HG03066 (cell line): Measurements from ENCODE around the gene CRAT.
A peak's percentile ranks its signal among the peaks of the same experiment; 100 is the strongest.

ENCODE experiments used
- ATAC-seq: cut with Tn5 transposase; IDR thresholded peaks from one replicate; pipeline ENCODE4 v1.9.1; 2021; ENCODE audit warnings: low read depth; ENCODE audit not compliant: unreplicated experiment

CRAT gene

DNA sequence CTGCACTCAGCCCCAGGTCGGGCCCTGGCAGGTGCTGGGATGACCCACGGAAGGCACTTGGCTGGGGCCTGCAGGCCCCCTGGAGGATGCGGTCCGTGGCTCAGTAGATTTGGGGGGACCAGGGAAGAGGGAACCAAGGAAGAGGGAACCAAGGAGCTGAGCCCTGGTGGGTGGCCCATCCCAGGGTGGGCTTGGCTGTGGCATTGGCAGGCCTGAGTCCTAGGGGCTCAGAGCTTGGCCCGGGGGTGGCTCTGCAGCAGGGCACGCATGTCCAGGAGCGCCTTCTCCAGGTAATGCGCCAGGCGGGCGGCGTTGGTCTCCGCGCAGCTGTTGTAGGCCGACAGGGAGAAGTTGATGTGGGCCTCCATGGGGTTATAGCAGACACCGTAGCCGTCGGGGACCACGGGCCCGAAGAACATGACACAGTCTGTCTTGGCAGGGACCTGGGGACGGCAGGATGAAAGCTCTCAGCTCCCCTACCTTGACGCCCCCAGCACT lies 15.4 kb downstream of the CRAT start:
- ATAC-seq = no peak

DNA sequence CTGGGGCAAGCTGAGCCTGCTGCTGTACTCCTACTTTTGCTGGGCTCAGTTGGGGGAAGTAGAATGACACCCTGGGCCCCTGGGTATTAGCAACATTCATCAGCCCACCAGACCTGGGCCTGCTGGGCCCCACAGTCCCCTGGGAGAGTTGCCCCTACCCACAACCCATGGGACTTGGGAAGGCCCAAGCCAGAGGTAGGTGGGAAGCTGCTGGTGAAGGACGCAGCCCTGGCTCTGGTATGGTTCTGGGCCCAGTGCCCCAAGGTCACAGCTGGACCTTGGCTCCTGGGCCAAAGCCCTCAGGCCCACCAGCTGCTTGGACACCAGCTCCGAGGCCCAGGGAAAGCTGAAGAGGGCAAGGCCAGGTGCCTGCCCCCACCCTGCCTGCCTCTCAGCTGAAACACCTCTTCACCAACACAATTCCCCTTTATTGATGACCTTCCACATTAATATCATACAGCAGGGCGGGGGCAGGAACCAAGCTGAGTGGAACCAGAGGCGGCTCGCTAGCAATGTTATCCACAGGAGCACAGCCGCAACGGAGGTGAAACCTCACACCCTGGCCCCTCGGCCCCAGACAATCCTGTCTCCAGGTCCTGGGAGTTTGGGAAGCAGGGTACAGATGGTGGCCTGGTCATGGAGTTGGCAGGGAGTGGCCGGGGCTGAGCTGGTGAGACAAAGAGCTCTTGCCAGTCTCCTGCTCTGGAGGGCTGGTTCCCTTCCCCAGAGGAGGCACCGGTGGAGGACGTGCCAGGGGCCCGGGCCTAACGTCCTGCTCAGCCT lies 16.0 kb downstream of the CRAT start:
- no peak for ATAC-seq

DNA sequence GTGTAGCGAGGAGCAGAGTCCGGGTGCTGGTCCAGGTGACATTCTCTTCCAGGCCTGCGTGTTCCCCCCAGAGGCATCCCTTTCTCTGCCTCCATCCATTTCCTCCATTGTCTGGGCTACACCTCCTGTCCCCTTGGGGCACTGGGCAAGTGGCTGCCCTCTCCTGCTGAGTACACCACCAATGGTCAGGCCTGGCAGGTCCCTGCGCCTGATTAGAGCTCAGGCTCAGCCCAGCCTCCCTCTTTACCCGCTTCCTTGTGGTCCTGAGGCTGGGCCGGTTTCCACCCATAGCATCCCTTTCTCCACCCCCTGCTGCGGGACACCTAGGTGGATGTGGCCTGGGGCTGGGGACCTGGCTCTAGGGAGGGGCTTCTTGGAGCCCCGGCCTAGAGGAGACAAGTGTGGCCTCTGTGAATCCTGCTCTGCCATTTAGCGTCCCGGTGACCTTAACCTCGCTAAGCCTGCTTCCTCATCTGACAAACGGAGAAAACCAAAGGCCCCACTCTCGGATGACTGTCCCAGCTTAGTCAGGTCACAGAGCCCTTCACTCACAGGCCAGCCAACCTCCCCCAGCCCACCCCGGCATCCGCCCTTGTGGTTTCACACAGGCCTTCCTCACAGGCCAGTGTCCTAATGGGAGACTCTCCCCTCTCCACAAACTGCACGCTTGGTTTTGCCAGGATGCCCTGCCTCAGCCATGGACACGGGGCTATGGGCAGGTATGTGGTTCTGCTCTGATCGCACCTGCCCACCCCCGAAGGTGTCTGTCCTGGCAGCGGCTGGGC lies 16.8 kb downstream of the CRAT start:
- no peak for ATAC-seq

DNA sequence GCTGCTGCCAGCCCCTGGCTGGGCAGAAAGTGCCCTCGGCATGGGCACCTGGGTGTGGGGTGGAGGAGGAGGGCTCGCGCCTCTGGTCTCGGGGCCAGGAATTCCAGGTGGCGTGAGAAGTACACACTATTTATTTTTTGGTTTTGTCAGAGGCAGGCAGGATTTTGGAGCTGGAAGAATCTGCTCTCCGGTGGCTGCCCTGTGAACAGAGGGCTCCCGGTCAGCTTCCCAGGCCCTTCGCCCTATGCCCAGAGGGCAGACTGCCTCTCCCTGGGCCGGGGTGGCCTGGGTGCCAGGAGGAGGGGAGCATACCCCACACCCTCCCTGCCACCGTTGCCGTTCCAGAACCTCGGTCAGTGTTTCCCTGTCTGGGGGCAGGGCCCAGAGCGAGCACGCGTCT lies 21.3 kb downstream of the CRAT start:
- ATAC-seq = no peak

DNA sequence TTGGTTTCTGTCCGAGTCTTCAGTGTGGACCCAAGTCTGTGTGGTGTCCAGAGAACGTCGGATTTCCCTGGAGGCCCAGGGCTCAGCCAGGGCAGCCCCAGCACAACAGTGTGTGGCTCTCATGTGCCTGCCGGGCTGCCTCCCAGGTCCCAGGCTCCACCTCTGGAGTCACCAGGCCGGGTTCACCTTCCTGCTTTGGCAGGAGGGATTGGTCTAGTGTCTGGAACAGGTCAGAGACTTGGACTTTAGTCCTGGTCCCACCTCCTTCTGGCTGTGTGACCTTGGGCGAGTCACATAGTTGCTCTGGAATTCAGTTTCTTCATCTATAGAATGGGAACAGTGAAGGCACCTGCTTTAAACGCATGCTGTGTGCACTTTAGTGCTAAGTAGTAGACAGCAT lies 26.5 kb downstream of the CRAT start:
- ATAC-seq = no peak

DNA sequence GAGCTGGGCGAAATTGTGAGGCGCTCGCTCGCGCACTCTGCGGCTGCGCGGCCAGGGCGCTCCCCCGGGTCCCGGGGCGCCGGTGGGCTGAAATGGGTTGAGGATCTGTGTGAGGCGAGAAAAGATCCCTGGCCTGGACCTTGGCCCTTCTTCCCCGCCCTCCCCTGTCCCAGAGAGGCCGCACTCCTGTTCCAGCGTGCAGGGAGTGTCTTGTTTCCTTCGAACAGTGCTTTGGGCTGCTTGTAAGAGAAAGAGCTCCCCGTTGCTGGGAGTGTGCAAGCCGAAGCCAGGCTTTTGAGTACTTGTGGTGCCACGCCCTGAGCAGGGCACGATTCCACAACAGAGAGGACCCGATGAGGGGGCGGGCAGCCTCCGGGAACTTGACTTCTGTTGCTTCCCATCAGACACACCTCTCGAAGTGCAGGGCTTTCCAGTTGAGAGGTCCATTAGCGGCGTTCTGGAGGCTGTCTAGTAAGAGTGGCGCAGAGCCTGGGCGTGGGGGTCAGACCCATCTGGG lies 29.1 kb downstream of the CRAT start:
- no peak for ATAC-seq

DNA sequence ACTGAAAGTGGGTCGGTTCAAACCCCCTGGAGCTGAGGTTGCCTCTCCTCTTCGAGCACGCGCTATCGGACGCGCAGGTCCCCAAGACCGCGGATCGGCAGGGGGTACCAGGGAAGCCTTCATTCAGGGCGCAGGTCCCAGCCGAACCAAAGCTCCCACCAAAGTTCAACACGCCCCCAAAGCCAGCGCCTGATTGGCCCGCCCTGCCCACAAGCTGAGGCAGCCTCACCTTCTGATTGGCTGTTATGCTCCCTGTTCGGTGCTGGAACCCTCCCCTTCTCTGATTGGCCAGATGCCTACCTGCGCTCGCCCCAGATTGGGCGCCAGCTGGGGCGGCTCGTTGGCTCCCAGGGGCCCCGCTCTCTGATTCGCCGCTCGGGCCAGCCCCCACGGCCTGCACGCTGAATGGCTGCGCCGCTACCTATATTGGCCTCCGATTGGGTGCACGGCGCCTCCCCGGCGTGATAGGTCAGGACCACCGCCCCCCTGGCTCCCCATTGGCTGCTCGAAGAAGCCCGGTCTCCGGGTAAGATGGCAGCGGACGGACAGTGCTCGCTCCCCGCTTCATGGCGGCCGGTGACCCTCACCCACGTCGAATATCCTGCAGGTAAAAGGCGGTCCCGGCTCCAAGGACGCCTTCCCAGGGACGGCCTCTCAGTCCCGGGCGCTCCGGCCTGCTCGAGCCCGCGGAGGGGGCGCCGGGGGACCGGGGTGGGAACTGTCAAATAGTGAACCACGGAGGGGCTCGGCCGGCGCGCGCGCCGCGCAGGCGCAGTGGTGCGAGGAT lies 29.8 kb downstream of the CRAT start, which contains the start of gene DOLPP1:
Gene DOLPP1 (plus strand): TSS at position 511 of the 787 bp plus-strand sequence. CDS start 21 bp downstream, at position 532.
- peak; percentile 91 for ATAC-seq

DNA sequence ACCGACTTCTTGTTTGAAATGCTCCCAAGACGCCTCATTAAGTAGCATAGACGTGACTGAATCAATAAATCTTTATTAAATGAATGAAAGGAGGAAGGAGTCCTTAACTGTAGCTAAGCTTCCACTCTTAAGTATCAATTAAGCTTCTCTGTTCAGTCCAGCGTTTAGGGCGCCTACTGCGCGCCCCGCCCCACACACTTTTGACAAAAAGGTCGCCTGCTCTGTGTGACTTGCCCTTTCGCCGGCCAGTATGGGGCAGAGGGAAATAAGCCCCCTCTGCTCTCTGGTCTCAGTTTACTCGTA lies 30.3 kb downstream of the CRAT start:
- no peak for ATAC-seq

DNA sequence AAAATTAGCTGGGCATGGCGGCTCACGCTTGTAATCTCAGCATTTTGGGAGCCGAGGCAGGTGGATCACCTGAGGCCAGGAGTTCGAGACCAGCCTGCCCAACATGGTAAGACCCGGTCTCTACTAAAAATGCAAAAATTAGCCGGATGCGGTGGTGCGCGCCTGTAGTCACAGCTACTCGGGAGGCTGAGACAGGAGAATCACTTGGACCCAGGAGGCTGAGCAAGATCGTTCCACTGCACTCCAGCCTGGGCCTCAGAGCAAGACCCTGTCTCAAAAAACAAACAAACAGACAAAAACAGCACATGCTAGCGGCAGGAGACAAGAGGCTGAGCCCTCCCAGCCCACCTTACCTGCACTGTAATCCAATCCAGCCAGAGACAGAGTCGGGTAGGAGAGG lies 30.8 kb downstream of the CRAT start:
- ATAC-seq = no peak

DNA sequence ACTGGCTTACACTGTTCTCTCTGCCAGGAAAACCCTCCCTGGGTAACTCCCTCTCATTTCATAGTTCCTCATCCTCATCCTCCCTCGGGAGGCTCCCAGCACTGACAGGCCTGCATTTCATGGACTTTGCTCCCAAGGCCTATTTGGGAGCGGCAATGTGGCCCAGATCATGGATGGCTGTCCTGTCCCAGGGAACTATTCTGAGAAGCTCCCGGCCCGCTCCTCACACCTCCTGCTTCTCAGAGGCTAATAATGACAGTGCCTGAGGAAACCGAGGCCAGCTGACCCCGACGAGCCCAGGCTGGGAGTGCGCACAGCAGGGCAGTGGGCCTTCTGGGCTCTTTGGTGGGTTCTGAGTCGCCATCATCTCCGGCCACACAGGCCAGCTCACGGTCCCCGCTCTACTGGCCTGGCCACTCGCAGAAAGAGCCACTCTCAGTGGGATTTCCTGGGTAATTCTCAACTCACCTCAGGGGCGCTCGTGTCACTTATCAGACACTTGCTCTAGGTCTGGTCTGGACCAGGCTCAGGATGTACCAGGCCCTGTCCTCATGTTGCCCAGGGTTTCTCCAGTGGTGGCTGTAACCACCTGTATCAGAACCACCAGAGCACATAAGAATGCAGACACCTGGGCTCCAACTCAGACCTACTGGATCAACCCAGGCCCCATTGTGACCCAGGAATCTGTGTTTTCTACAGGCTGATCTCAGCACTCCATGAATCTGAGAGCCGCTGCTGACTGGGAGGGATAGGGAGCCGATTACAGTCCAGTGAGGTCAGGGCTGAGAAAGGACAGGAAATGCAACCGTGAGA lies 31.7 kb downstream of the CRAT start:
- ATAC-seq = no peak

DNA sequence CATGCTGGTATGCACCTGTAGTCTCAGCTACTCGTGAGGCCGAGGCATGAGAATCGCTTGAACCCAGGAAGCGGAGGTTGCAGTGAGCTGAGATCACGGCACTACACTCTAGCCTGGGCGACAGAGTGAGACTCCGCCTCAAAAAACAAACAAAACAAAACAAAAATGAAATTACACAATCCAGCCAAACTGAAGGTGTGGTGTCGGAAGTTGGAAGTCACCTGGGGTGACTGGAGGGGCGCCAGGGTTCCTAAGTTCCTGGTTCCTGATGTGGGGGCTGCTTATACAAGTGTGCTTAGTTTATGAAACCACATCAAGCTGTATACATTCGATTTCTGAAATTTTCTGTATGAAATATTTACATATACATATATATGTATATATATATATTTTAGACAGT lies 33.4 kb downstream of the CRAT start:
- ATAC-seq = no peak

DNA sequence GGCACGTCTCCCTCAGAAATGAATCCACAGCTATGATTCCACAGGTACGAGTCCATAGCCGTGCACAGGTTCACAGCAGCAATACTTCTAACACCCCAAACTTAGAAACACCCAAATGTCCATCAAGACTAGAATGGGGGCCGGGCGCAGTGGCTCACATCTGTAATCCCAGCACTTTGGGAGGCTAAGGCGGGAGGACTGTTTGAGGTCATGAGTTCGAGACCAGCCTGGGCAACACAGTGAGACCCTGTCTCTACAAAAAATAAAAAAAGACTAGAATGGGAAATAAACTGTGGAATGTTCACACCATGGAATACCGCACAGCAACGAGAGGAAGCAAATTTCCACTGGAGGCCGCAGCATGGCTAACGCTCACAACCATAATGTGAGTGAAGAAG lies 34.0 kb downstream of the CRAT start:
- no peak for ATAC-seq

DNA sequence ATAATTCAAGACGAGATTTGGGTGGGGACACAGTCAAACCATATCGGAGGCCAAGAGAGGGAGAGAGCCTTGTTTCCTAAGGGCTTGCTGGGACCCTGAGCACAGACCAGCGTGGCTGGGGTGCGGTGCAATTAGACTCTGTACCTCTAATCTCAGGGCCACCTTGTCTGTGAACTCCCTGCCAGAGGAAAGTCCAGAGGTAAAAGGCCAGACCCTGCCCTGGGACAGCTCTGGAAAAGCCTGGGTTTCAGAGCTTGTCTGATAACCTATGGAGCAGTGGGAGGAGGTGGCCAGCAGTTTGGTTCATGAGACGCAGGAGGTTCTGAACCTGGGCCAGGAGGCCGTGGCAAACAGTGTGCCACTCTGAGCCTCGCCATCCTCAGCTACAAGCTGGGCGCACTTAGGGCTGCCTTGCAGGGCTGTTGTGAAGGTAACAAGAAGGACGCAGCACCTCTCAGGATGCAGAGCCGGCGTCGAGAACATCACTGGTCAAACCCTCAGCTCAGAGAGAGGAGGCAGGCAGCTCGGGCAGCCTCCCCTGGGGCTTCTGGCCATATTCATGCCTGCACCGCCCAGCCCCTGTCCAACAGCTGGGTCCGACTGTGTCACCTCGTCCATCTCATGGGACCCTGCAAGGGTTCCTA lies 34.5 kb downstream of the CRAT start:
- no peak for ATAC-seq

DNA sequence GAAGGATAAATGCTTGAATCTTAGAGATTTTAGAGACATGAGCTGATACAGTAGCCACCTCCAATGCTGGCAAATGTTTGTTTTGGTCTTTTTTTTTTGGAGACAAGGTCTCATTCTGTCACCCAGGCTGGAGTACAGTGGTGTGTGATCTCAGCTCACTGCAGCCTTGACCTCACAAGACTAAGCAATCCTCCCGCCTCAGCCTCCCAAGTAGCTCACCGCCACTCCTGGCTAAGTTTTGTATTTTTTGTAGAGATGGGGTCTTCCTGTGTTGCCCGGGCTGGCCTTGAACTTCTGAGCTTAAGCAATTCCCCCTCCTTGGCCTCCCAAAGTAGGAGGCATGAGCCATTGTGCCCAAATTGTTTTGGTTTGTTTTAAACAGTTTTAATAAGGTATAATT lies 36.5 kb downstream of the CRAT start:
- ATAC-seq = no peak

DNA sequence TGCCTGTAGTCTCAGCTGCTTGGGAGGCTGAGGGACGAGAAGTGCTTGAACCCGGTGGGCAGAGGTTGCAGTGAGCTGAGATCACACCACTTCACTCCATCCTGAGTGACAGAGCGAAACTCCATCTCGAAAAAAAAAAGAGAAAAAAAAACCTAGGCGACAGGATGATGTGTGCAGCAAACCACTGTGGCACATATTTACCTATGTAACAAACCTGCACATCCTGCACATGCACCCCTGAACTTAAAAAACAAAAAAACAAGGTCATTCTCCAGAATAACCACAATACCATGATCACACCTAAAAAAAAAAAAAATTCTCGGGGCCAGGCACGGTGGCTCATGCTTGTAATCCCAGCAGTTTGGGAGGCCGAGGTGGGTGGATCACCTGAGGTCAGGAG lies 37.2 kb downstream of the CRAT start:
- ATAC-seq = no peak

DNA sequence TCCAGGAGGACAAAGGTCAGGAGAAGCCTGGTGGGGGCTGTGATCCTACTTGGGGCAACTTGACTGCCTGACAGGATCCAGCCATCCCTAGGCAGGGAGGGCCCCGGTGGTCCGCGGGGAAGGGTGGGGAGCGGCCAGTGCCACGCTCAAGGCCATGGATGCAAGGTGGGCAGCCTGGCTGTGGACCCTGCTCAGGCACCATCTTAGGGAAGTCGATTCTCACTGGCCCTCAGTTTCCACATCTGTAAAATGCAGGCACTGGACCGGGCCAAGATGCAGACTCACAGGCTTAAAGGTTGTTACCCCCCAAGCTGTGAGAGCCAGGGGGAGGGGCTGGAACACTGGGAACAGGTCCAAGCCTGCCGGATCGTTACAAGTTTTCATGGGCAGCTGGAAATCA lies 38.4 kb downstream of the CRAT start:
- ATAC-seq = no peak

DNA sequence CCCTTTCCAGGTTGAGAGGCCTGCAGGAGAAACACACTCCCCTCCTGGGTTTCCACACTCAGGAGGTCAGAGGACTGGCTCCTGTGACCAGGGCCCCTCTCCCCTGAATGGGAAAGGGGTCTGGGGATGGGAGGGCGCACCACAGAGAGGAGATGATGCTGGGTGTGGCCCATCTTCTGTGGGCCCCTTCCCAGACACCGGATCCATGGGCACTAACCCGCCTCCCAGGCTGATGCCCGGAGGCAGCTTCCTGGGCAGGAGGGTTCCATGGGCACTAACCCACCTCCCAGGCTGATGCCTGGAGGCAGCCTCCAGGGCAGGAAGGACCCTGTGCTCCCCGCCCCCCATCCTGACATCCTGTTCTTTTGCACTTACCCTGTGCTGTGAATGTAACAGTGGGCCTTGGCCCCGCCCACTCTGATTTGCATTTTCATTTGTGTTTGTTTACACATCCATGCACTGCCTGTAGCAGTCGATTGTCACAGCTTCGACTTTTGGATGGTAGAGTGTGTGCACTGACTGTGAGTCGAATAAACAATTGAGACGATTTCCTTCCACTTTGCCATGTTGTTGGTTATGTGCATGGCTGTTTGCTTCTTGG lies 39.0 kb downstream of the CRAT start:
- no peak for ATAC-seq

DNA sequence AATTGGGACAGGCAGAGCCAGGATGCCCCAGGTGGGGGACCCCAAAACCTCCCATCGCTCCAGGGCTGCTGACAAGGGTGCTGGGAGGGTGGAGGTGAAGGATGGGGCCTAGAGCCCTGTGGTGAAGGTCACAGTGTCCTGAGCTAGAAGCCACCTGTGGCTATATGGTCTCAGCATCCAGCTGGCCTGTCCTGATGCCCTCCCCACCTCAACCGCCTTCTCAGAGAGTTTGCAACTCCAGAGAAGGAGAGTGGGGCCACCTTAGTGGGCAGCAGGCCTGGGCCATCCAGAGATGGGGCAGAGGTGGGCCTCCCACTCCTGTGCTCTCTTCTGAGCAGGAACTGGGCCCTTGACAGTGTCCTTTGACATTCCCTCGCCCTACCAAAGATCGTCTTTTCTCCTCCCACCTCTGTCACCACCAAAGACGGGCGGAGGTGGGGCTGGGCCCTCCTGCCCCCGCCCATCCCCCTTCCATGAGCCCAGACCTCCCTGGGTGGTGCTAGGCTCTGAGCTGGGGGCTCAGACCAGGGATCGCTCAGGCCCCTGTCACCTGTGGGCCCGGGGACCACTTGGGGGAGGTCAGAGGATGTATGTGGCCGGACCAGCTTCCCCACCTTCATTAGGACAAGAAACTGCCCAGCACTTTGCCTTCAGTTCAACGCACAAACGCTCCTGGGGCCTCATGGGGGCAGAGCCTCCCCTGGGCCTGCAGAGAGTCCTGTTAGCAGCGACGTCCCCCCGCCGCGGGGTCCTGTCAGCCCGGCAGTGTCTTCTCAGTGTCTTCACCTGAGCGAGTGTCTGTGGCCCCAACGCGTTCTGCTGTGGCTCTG lies 39.7 kb downstream of the CRAT start:
- ATAC-seq = no peak
